HG03025 (cell line): Measurements from ENCODE around the gene ZNF497.
"Not testable (repeated sequence)": the region's sequence is repeated elsewhere in the genome, so short reads cannot be mapped to it uniquely, and the experiment has no call there.

Experiments used
- ATAC-seq: cut with Tn5 transposase; IDR thresholded peaks from one replicate; pipeline ENCODE4 v1.9.1; 2021; ENCODE audit warnings: mild to moderate bottlenecking, moderate library complexity; ENCODE audit not compliant: unreplicated experiment, low FRiP score

The ZNF497 gene

DNA sequence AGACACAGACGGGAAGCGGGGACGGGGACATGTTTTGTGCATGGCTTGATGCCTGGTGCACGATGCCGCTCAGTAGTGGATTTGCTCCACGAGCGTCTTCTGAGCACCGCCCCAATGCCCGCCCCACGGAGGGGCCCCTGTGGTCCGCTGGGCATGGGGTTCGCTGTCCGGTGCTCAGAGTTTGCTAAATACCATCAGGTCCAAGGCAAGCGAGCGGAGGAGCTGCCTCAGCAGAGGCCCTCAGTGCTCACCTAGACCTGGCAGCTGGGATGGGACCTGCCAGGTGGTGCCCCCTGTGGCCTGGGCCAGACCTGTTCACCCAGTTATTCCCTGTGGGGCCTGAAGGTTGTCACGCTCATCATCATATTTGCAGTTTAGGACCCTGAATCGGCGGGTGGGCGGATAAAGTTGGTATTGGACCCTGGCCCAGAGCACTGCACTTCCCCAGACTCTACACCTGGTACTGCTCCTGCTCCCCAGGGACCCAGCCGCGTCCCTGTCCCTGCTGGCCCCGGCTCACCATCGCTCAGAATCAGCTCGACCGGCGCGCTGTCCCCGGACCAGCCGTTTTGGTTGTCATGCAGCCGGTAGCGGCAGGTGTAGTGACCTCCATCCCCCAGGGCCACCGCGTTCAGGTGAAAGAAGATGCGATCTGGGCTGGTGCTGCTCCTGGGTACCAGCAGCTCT, 11.5 kb downstream of the ZNF497 start:
- no peak for ATAC-seq

DNA sequence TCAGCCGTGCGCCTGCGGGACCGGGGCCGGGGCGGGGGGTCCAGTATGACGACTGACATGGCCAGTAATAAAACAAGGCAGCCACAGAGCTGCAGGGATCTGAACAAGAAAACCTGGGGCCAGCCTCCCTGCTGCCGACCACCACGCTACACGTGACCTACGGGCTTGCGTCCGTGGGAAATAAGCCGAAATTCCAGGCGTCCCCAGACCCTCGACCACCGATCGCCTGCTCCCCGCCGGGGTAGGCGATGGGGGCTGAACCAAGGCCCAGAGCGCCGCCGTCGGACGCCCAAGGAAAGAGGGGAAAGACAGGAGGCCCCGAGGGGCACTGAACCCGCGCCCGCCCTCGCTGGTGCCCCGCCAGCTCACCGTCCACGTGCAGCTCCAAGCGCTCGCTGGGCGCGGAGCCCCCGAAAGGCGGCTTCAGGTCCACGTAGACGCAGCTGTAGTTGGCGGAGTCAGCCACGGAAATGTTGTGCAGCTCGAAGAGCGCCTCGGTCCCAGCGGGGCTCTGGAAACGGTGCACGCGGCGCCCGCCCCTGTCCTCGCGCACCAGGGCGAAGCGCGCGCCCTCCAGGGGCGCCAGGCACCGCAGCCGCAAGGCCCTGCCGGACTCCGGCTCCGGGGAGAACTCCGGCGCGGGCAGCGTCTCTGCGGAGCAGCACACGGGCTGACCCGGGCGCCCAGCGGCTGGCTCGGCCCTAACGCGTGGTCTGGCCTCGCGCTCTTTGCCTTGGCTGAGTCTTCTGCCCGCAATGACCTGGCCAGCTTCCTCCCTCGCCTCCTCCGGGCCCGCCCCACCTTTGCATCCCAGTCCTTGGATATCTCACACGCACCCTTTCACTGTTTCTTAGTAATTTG, 12.3 kb downstream of the ZNF497 start:
- no peak for ATAC-seq

DNA sequence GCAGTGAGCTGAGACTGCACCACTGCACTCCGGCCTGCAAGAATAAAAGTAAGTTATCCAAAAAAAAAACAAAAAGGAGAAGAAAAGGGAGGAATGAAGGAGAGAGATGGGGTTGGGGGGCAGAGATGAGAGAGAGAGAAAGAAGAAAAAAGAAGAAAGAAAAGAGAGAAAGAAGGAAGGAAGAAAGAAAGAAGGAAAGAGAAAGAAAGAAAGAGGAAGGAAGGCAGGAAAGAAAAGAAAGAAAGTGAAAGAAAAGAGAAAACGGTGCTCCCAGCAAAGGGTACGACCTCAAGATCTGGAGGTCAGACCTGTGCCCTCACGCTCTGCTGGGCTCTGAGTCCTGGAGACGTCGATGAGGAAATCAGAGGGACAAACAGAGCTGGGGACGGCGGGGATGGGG, 13.0 kb downstream of the ZNF497 start:
- no peak for ATAC-seq

DNA sequence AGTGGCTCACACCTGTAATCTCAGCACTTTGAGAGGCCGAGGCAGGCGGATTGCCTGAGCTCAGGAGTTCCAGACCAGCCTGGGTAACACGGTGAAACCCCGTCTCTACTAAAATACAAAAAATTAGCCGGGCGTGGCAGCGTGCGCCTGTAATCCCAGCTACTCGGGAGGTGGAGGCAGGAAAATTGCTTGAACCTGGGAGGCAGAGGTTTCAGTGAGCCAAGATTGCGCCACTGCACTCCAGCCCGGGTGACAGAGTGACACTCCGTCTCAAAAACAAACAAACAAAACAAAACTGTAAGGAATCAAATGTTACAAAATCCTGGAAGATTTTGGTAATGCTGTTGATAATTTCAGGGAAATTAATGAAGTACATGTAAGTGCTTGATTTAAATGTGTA, 14.5 kb downstream of the ZNF497 start:
- not testable (repeated sequence) for ATAC-seq

DNA sequence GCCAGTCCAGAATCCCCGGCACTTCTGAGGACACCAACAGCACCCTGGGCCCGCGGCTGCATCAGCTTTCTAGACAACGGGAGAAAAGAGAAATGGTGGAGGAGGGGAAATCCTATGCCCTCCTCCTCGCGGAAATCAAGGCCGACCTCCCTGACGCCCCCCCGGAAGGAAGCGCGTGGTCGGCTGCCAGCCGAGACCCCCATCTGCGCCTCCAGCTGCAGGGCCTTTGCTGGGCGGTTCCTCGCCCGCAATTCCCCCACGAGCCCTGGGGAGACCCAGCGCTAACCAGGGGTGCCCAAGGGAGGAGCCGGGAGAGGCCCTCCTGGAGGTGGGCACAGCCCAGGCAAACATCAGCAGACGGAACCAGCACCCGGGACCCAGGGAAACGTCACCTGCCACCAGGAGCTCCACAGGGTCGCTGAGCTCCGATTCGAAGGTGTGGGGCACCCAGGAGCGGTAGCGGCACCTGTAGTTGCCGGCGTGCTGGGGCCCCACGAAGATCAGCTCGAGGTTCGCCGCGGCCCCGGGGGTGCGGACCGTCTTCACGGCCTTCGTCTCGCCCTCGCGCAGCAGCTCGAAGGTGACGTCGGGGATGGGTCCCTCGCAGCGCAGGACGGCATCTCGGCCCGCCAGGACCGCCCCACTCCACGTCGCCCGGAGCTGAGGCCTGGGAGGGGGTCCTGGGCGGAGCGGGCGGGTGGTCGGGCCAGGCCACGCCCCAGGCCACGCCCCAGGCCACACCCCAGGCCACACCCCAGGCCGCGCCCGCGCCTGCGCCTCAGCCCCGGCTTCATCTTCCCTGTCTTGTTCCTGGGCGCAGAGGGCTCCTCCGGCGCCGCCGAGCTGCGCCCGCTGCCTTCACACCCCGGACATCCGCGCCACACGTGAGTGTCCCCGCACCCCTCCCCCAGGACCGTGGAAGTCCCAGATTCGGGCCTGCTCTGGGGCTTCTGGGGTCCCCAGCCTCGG, 15.3 kb downstream of the ZNF497 start:
- peak; percentile 84 for ATAC-seq

DNA sequence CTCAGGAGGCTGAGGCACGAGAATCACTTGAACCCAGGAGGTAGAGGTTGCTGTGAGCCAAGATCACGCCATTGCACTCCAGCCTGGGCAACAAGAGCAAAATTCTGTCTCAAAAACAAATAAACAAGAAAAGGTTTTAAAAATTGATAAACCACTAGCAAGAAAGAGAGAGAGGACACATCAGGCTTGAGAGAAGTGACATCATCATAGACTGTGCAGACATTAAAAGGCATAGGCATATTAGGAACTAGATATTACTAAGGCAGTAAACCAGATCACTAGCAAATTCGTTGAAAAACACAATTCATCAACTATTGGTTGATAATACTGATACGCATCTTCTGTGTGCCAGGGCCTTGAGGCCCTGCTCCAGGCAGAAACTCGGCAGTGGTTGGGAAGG, 17.0 kb downstream of the ZNF497 start:
- ATAC-seq: no peak

DNA sequence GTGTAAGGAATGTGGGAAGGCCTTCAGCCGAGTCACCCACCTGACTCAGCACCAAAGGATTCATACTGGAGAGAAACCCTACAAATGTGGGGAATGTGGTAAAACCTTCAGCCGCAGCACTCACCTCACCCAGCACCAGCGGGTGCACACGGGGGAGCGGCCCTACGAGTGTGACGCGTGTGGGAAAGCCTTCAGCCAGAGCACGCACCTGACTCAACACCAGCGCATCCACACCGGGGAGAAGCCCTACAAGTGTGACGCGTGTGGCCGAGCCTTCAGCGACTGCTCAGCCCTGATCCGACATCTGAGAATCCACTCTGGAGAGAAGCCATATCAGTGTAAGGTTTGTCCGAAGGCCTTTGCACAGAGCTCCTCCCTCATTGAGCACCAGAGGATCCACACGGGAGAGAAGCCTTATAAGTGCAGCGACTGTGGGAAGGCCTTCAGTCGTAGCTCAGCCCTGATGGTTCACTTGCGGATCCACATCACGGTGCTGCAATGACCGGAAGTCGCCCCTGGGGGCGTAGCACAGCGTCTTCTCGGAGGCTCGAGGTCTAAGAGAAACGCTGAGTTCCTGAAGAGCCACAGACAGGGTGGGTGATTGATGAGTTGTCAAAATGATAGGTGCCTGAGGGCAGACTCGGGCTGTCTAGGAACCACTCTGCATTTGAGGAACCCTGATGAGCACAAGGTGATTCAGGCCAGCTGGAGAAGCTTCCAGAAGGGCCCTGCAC, 23.6 kb downstream of the ZNF497 start:
- no peak for ATAC-seq

DNA sequence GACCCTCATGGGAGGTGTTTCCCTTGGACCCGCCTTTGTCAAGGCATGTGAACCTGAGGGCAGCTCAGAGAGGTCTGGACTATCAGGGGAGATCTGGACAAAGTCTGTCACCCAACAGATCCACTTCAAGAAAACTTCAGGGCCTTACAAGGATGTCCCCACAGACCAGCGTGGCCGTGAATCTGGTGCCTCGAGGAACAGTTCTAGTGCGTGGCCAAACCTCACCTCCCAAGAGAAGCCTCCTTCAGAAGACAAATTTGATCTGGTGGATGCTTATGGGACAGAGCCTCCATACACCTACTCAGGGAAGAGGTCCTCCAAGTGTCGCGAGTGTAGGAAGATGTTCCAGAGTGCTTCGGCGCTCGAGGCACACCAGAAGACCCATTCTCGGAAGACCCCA, 24.2 kb downstream of the ZNF497 start:
- no peak for ATAC-seq

DNA sequence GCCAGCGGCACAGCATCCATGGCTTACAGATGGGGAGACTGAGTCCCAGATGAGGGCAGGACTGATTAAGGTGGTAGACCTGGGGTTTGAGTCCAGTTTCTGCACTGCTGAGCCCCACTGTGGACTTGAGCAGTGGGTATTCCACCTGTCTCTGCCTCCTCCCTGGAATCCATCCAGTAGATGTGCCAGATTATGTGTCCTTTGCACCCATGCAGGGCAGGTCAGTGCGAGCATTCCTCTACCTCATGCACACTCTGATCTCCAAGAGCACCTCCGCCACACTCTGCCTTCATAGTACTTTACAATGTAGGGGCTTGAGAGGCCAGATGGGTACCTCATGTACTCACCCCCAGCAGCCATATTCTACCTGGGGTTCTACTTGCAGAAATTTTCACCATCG, 25.7 kb downstream of the ZNF497 start:
- ATAC-seq: no peak

DNA sequence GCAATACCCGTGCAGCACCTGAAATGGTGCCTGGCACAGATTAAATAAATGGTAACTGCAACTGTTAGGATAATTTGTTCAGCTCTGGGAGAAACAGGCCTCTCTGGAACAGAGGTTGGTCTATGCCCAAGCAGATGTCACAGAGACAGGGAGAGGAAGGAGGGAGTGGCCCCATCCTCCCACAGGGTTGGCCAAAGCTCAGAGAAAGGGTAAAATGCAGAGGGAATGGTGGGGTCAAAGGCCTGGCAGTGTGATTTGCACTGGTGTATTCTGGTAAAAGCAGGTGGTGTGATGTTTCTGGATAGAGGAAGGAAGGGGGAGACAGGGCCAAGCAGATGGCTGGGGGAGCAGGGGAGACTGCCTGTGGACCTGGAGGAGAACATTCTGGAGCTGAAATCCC, 26.3 kb downstream of the ZNF497 start:
- no peak for ATAC-seq

DNA sequence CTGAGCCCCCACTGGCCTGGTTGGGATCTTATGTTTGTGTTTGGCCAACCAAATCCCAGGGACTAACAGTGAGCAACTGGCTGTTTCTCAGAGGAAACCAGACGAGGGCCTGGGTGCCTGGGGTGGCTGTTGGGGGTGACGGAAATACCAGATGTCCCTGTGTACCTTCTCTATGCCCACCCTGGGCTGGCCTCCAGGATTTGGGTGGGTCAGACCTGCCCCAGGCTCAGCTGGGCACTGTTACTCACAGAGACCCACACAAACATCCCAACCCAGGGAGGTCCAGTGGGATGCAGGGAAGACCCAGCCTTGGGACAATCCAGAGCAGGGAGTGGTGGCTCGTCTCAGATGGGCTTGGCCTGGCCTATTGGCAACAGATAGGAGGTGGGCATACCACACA, 26.9 kb downstream of the ZNF497 start:
- no peak for ATAC-seq

DNA sequence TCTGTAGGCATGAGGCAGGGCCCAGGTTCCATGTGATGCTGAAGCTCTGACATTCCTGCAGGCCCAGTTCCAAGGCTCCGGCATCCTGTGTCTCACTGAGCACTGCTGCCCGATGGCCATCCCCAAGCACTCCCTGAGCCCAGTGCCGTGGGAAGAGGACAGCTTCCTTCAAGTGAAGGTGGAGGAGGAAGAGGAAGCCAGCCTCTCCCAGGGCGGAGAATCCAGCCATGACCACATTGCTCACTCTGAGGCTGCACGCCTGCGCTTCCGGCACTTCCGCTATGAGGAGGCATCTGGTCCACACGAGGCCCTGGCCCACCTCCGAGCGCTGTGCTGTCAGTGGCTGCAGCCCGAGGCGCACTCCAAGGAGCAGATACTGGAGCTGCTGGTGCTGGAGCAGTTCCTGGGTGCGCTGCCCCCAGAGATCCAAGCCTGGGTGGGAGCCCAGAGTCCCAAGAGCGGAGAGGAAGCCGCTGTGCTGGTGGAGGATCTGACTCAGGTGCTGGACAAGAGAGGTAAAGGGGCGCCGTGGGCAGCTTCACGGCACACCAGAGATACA, 27.8 kb downstream of the ZNF497 start:
- ATAC-seq: no peak

DNA sequence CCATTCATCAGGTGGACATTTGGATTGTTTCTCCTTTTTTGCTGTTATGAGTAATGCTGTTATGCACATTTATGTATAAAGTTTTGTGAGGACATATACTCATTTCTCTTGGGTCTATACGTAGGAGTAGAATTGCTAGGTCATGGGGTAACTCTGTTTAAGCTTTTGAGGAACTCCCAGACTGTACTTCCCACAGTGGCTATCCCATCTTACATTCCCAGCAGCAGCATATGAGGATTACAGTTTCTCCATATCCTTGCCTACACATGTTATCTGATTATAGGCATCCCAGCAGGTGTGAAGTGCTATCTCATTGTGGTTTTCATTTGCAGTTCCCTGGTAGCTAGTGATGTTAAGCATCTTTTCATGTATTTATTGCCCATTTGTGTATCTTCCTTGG, 29.9 kb downstream of the ZNF497 start:
- ATAC-seq: no peak

DNA sequence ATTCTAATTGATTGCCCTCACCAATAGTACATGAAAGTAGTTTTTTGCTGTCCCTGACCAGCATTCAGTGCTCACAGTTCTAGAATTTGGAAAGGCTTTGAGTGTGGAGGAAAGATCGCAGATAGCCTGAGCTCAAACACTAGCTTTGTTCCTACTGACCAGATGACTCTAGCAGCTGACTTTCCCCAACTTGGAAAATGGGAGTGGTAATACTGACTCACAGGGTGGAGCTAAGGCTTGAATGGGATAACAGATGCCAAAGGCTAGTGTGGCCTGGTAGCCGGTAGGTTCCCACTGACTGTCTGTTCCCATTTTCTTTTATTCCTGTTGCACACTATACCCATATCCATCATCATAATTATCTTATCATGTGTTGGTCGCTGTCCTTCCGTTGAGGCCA, 32.1 kb downstream of the ZNF497 start:
- no peak for ATAC-seq

DNA sequence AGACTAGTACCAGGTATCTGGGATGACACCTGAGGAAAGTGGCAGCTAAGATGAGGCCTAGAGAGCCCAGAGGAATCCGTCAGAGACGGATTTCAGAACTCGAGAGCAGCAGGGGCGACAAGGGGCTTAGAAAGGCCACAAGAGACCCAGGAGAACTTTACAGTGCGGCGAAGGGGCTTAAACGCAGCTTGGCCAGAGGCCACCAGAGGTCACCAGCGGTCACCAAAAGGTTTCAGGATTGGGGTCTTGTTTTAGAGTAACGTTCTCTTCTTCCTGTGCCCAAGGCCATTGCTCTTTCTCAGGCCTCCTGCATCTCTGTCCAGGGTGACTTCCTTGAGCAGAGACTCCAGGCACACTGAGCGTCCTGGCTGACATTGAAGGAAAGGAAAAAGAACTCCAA, 33.6 kb downstream of the ZNF497 start:
- ATAC-seq: no peak

DNA sequence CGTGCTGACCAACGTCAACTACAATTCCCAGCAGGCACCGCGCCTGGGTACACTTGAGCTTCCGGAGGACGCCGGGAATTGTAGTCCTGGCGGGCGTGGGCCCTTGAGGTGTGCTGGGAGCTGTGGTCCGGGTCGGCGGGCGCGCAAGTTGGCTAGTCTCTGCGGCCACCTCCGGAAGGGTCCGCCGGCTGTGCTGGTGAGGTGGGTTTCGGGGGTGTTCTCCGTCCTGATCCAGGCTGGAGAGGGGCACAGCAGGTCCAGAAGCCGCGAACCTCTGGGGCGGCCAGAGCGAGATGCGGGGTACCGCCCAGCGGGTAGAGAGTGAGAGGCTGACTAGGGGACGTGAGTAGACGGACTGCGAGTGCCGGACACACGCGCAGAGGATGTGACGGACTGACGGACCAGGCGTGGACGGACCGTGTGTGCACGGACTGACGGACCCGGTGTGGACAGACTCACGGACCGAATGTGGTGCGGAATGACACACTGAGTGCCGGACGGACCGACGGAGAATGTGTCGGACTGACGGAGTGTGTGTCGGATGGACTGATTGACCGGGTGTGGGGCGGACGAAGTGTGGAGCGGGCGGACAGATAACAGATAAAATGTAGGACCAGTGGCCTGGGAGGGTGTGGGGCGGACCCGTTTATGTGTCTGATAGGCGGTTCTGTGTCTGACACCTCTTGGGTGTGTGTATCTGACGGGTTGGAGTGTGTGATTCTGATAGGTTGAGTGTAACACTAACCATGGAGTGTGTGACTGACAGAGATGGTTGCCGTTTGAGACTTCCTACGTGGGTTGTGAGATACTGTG, 35.4 kb downstream of the ZNF497 start, which contains the start of gene ZSCAN22:
Gene ZSCAN22 (plus strand): TSS at position 81 of the 813 bp plus-strand sequence. CDS start 7,809 bp downstream, outside the sequence.
- peak; percentile 79 for ATAC-seq

DNA sequence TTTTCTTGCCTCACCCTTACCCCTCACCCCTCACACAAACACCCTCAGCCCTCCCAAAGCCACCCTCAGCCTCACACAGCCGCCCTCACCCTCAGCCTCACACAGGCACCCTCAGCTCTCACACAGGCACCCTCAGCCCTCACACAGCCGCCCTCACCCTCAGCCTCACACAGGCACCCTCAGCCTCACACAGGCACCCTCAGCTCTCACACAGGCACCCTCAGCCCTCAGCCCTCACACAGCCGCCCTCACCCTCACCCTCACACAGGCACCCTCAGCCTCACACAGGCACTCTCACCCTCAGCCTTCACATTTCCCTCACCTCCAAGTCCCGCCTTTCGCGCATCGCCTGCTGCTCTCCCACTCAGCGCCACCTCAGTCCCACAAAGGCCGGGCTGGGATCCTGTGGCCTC, 36.0 kb downstream of the ZNF497 start:
- no peak for ATAC-seq

DNA sequence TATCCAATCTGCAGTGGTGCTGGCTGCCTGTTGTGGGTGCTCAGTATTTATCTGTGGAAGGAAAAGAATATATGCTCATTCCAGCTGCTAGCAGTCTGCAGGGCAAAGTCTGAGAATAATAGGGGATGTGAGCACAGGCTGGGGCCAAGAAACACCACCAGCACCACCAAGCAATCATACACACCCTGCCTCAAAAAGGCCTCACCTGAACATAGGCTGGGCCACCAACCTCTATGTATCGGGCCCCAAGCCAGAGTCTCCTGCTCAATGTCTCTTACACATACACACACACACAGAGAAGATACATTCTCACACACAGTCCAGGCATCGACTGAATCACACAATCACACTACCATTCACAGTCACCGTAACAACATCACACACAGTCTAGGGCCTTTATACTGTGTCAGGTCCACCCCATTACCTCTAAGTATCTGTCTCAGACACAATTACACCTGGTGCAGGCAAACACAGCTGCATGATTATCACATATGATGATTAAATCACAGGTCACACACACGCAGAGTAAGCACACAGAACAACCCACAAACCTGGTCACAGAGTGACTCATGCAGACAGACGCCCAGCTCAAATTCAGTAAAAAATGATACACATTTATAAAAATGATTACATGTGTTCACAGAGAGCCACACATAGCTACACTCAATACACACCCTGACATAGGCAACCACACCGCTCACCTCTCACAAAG, 37.1 kb downstream of the ZNF497 start:
- ATAC-seq: no peak
